Coronary artery (tissue), 2 donors: ENCODE measurements around the gene NKX2-2.

Source experiments
- DNase-seq: peaks from one replicate; pipeline ENCODE4 v3.0.0-alpha.2; 2017; ENCODE audit warnings: low spot score
- H3K27ac ChIP-seq, 2 donors: fragments of 200-600 bp; sonication (generic); one replicate each; pipeline ENCODE4 v1.5.1; 2016 to 2019
- H3K4me3 ChIP-seq: fragments of 200-600 bp; sonication (generic); 2 replicates; pipeline ENCODE4 v1.5.1; 2016; ENCODE audit warnings: mild to moderate bottlenecking, moderate library complexity
- CTCF ChIP-seq: fragments of 200-600 bp; sonication (generic); IDR thresholded peaks from one replicate; pipeline ENCODE4 v1.5.1; 2019; ENCODE audit warnings: antibody characterized with exemption

Gene NKX2-2

GRCh38 chr20:21513881-21514540 is at the start of gene NKX2-2:
Gene NKX2-2, minus strand, starts transcription at chr20:21514064. Its CDS starts 395 bp downstream, at chr20:21513669.
- H3K4me3 ChIP-seq, result peak within 1 kb of the TSS; percentile 55
- no peak for TF ChIP-seq CTCF
- no peak within 1 kb of the TSS for H3K27ac ChIP-seq
- peak; percentile 36 for DNase-seq

- no peak for DNase-seq
- no peak overlapping the region for H3K4me3 ChIP-seq
- H3K27ac ChIP-seq, result no peak overlapping the region
- TF ChIP-seq CTCF, result no peak
Measured at GRCh38 chr20:21562656-21563055, 48.8 kb upstream of the NKX2-2 start.

- no peak overlapping the region for H3K27ac ChIP-seq
- DNase-seq, result no peak
- no peak for TF ChIP-seq CTCF
- no peak overlapping the region for H3K4me3 ChIP-seq
Measured at GRCh38 chr20:21559305-21559704, 45.4 kb upstream of the NKX2-2 start.

- no peak overlapping the region for H3K4me3 ChIP-seq
- H3K27ac ChIP-seq, result no peak overlapping the region
- no peak for TF ChIP-seq CTCF
- no peak for DNase-seq
Measured at GRCh38 chr20:21557241-21558020, 43.6 kb upstream of the NKX2-2 start.

GRCh38 chr20:21556398-21556797 is 42.5 kb upstream of the NKX2-2 start:
- Histone ChIP-seq H3K27ac (no peak overlapping the region), H3K4me3 (no peak overlapping the region)
- DNase-seq, result no peak
- no peak for TF ChIP-seq CTCF

GRCh38 chr20:21555470-21556120 is 41.7 kb upstream of the NKX2-2 start:
- Histone ChIP-seq H3K27ac (no peak overlapping the region), H3K4me3 (no peak overlapping the region)
- no peak for TF ChIP-seq CTCF
- DNase-seq, result no peak
